OCI-LY7 (cell line): ENCODE measurements around the gene PAK4.

Experiments
- CTCF ChIP-seq: fragments of 200-600 bp; sonication (generic); conservative IDR thresholded peaks from 2 replicates; pipeline ENCODE4 v1.5.1; 2014; ENCODE audit warnings: mild to moderate bottlenecking, antibody characterized with exemption, low read length, moderate library complexity, mixed read lengths
- EZH2phosphoT487 ChIP-seq: fragments of 200-600 bp; sonication (generic); IDR thresholded peaks from 2 replicates; pipeline ENCODE4 v1.6.1; 2018; ENCODE audit warnings: low read depth, borderline replicate concordance, mild to moderate bottlenecking, mixed run types, antibody characterized with exemption, low read length, moderate library complexity, mixed read lengths

- TF ChIP-seq CTCF (no peak), EZH2phosphoT487 (no peak)
Measured at GRCh38 chr19:39133431-39134270, 8.1 kb downstream of the PAK4 start.
